Ecto neural progenitor cell (in vitro differentiated cells): Measurements from ENCODE around the gene TENM4.

Experiments
- DNase-seq: peaks from one replicate; pipeline ENCODE4 v3.0.0-alpha.2; 2018; ENCODE audit warnings: low spot score

Gene TENM4

DNA sequence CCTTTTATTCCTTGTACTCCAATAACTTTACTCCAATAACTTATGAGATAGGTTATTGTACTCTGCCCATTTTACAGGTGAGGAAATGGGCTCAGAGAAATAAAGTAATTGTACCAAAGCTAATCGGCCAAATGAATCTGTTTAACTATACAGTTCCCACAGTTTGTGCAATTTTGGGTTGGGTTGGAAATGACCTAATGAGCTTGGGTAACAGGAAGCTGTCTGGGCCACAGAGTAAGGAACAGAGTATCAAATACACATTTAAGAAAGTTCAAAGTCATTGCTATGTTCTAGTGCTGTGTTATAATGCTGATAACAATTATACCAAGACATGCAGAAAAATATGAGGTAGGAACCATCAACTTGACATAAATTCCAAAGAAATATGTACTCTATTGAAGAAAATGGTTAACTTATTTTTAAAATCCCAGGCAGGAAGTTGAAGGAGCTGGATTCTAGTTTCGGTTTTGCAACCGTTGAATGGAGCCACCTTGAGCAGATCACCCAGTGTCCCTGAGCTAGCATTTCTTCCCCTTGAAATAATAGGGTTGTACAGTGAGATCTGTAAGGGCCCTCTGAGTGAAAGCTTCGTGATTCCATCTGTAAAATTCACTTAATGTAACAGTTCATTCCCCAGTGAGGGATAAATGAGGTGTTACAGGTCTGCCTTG, 505.3 kb downstream of the TENM4 start:
- no peak for DNase-seq

DNA sequence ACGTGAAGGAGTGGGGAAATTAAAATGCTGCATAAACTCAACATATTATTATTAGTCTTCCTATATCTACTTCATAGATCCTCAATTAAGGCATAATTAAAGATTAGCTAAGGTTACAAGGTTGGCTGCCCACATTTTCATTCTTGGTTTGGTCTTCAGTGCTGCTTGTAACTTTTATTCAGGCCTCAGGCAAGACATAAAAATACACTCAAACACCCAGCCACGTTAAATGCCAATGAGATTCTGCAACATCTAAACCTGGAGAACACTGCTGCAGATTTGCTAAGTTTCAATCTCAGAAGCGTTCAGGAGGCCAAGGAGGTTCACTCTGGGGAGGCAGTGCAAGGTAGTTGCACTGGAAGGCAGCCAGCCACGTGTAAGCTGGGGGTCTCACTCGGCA, 507.5 kb downstream of the TENM4 start:
- no peak for DNase-seq

DNA sequence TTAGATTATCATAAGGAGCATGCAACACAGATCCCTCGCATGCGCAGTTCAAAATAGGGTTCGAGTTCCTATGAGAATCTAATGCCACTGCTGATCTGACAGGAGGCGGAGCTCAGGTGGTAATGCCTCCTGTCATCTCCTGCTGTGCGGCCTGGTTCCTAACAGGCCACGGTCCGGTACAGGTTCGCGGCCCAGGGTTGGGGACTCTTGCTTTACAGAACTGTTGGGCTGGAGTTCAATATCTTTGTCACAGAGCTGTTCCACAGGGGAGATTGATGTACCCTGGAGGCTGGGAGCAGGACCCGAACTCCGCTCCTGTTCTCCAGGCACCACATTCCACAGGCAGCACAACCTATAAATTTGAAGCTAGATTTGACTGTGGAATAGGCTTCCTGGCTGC, 508.1 kb downstream of the TENM4 start:
- DNase-seq: no peak

DNA sequence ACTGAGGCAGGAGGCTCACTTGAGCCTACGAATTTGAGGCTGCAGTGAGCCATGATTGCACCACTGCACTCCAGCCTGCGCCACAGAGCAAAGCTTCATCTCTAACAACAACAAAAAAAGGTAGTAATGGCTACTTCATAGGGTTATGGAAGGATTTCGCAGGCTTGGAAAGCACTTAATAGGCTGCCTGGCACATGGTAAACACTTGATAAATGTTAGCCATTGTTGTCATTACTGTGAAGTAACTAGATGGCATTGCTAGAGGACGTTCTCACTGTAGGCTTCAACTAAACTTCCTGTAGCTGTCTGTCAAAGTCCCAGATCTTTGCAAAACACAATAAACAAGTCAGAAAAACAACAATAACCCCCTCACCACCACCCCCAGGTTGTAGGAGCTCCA, 508.9 kb downstream of the TENM4 start:
- no peak for DNase-seq

DNA sequence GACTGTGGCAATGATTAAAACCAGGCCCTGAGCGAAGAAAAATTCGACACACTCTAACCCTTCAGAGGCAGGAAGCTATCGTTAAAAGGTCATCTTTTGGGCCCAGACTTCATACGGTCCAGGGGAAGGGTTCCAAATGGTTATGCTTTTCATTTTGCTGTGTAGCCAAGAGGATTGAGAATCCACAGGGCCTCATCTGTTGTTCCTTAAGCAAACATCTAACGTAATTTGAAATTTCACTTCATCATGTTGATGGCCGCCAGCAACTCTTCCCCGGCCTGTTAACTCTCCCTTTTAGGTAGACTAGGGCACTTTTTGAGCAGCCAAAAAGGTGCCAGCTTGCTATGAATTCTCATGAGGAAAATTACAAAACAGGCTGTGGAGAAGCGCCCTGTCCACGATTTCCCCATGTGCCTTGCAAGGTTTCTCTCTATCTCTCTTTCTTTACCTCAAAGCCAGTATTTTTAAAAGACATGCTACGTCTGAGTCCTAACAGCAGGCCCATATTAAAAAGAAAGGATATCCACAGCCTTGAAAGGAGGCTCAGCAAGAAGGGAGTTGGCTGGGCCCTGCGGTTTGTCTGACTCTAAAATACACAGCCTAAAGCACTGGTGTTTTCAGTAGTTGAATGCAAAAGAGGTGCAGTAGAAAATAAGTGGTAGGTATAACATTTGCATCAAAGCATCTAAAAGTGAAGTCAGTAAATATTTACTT, 509.9 kb downstream of the TENM4 start:
- DNase-seq: no peak

DNA sequence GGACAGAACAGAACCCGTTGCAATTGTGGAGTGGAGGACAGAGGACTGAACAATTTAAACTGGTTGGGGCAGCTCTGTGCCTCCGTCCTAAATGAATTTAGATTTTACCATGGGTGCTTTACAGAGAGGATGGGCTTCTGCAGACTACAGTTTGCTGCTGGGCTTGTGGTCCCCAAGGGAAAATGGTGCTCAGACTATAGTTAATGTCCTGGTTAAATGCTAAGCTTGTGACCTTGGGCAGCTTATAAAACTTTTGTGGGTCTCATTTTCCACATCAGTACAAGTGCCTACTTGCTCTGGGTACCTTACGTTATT, 511.0 kb downstream of the TENM4 start:
- no peak for DNase-seq

DNA sequence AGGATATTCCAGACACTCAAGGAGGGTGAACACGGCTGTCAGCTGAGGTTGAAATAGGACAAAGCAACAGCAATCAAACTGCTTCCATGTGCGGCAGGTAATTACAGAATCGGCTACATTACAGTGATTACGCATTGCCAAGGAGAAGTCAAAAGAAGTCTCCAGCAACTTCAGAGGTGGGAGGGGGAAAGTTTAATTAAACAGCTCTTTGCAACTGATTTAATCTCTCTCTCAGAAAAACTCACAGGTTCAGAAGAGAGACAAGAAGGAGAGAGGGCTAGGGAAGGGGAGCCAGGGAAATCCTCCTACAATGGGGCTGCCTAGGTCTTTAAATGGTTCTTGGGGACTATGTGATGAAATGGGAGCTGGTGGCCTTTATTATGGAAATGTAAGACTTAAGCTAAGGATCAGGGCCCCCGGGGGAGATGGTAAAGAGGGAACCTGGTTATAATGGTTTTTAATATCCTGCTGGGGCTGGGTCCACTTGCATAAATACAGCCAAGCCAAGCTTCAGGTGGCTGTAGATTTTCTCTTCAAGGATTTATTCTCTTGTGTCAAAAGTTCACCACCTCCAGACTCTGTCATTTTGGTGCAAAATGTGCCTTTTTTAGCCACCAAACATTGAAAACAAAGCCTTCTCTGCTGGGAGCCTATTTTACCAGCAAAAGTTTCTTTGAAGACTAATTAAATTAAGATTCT, 511.5 kb downstream of the TENM4 start:
- peak; percentile 73 for DNase-seq

DNA sequence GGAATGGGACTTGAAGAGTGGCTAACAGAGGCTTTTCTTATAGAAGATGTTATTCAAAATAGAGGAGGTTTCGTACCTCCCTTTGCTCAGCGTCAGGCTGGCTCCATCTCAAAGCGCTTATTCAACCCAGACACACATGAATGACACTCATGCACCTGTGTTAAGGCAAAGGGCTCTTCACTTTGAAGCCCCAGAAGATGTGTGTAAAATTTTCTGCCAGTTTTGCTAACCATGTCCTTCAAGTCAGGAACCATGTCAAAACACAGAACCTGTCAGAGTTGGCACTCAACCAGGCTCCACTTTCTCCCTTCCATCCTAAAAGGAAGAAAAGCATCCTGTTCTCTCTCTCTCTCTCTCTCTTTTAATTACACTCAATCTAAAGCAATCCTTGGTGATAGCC, 513.3 kb downstream of the TENM4 start:
- no peak for DNase-seq

DNA sequence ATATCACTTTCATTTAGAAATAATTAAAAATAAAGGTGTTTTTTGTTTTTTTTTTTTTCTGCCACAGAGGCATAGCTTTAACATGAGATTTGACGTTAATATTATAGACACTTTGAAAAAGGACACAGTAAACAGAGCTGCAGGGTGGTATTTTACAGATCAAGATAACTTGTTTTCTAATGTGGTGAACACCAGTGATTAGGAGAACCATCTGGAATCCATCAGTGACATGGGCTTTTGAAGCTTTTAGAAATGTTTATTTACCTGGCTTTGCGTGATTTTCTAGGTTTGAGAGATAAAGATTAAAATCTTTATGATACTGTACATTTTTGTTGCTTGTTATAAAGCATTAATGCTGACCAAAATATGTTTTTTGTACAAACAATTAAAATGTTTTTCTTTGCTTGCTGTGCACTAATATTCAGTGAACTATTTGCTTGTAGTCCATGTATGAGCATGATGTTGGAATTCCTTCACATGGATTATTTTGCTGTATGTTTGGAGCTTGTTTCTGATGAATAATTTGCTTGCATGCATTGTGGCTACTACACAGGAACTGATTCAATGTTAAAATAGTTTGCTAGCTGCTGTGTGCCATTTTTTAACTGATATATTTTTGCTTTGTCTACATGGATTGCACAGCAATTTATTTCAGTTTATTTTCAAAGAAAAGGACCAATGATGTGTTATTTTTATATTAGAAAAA, 514.0 kb downstream of the TENM4 start:
- DNase-seq: no peak

DNA sequence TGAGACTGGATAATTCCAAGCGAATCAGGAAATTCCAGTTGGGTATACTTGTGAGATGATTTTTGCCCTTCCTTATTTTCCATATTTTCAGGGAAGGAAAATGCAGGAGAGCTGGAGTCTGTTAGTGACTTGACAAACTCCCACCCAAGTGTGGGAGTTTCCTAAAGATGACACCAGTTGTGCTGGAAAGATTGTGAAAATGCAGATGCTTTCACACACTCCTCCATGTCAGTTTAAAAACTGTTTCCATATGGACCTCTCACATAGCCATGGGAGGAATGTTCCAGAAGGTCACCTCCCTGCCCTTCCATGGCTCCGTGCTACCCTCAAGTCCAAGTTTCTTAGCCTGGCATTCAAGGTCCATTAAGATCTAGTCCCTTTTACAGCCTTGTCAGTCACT, 515.4 kb downstream of the TENM4 start:
- DNase-seq: no peak

DNA sequence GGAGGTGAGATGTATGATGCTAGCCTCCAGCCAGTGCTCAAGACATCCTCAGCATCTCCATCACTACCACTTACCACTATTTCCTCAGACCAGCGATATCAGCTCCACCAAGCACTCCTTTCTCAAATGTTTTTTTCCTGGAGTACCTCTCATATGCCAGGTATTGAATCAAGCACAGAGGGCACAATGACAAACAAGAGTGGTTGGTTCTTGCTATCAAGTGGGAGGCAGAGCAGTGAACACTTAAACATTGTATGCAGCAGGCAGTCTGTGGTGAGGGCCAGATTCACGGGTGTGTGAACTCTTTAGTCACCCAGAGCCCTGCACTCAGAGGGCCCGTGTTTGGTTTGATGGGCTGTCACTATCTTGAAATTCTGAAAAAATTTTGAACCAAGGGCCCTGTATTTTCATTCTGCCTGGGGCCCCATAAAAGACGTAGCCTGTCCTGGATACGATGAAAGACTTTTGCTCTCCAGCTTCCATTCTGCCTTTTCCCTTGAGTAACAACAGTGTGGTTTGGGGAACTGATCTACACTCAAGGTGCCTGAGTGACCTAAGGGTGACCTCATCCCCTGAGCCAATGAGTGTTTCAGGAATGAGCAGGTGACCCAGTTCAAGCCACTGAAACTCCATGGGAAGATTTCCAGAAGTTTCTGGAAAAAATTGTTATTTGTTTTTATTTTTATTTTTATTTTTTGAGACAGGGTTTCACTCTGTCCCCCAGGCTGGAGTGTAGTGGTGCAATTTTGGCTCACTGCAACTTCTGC, 517.8 kb downstream of the TENM4 start:
- no peak for DNase-seq

DNA sequence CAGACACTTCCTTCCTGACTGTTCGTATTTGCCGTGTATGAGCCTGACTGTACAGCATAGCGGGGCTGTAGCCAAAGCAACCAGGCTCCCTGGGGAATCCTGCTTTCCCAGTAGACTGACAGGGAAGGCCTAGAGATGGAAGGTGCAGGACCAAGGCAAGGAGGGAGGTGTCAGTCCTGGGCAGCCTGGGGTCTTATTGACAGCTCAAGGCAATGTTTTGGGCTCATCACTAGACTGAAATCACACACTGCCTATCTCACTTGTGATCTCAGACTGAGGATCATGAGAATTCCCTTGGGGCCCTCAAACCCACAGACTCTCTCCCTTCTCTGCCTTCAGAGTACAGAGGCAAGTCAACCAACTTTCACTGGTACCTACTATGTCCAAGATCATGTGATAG, 519.3 kb downstream of the TENM4 start:
- no peak for DNase-seq

DNA sequence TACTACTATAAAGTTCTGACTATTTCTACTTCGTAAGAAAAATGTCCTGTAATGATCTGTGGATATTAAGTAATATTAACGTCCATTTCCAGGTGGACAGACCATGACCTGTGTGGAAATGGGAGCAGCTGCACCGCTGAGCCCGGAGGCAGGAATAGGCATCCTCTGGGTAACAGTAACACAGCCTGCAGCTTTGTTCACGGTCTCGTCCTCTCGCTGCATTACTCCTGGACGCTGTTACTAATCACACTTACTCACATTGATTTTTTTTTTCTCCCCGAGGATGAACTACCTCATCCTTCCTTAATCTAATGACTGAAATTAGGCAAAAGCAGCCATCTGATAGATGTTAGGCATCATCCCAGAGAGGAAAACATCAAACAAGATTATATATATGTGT, 520.5 kb downstream of the TENM4 start:
- no peak for DNase-seq

DNA sequence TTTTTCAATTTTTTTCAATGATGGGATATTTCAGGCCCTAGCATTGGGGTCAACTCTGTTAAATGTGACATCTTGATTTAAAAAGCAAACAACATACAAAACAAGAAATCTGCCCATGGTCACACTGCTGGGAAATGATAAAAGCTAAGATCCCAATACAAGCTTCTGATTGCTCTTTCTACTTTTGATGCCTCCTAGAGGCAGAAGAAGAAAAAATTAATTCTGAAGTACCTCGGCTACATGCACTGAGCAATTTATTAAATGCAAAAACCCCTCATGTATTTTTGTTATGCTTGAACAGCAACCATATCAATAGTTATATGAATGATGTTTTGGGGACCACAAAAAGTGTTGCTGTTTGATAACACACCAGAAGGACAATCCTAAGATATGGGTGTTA, 524.1 kb downstream of the TENM4 start:
- no peak for DNase-seq

DNA sequence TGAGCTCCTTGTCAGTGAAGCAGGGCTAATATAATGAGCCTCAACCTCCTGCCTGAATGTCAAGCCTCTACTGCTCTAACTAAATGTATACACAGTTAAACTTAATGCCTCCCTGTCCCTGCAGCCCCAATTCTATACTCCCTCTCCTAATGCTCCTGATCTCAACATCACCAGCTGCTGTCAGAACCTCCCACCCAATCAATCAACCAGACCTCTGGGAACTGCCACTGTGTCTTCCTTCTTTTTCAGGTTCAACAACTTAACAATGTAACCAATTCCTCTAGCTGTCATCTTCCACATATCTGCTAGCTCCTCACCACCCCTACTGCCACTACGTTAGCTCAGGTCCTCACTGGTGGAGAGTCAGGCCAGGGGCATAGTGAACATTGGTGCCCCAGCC, 526.3 kb downstream of the TENM4 start:
- no peak for DNase-seq

DNA sequence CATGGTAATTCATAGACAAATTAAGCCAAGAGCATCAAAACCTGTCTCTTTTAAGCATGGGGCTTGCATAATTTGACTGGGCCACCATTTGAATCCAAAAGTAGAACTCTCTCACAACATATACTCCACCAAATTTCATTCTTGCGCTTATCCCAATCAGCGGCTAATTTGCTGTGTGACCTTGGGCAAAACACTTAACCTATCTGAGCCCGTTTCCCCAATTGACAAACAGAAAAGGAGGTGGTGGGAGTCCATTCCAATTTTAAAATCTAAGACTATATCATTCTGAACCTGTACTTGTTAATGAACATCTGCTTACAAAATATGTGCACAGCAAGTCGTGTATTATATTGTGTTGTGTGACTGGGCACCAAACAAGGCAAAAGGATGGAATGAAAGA, 528.1 kb downstream of the TENM4 start:
- DNase-seq: no peak

DNA sequence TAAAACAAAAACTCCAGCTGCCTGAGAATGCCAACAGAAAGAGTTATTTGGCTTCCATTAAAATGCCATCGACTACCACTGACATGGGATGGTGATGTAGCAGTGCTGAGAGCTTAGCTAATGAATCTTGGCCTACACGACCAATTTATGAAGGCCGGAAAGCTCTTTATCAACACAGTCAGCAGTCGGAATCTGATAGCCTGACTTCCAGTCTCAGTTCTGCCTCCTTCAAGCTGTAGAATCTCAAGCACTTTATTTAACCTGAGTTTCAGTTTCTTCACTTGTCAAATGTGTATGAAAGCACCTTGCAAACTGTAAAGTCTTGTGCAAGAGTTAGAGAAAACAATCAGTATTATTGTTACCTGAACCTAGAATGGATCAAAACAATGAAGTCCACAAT, 530.5 kb downstream of the TENM4 start:
- DNase-seq: no peak

DNA sequence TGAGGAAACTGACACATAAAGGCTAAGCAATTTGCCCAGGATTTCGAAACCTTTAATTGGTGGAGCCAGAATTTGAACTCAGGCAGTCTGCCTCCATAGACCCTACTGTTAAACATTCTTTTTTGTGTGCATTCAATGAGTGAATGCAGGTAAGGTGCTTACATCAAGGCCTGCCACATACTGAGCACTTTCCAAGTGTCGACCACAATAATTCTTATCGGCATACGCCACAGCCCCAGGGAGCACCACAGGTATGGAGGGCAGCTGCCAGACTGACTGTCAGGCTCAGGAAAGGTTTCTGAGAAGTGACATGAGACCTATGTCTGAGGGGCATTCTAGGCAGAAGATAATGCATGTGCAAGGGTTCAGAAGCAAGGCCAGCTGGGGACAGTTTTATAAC, 531.4 kb downstream of the TENM4 start:
- DNase-seq: no peak

DNA sequence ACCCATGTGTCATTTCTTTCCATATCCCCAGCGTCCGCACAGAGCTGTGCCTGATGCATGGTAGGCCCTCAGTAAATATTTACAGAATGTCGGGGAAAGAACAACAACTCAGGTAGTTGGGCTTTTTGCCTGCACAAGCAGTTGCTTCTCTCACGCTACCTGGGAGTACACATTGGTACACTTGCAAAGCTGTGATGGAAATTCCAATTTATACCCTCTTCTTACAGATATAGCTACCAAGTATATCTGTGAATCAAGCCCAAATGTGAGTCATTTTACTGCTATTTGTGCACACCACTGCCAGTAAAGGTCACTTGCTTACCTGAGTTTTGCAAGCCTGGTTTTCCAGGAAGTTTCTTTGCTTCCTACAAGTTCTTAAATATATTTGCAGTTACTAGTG, 533.2 kb downstream of the TENM4 start:
- no peak for DNase-seq

DNA sequence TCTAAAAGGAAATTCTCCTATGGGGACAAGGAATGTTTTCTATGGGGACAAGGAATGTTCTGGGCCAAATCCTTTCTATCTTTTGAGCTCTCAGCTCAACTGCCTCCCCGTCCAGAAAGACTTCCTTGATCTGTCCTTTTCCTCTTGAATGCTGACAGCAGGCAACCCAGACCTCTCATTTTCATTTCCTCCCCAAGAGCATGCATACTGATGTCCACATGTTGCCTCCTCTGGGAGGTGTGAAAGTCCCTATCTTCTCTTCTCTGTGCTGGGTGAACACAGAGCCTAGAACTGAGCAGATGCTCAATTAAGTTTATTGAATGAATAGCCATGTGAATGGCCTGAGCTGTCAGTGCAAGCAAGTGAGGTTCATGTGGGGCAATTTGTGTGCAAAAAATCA, 534.3 kb downstream of the TENM4 start:
- DNase-seq: no peak

DNA sequence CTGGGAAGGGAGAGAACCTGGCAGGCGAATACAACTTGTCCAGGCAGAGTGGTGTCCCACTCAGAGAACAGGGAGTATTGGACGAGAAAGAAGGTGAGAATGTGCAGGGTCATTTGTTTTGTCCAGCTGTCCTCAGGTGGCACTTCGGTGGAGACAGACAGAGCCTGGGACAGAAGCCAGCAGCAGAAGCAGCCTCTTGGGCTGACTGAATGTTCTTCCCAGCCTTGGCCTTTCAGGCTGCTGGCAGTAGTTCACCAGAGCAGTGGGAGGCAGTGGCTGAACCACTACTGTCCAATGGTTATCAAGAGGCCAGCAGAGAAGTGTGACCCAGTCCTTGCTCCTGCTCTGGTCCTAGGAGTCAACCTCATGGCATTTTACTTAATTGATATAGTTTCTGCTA, 535.1 kb downstream of the TENM4 start:
- DNase-seq: no peak

DNA sequence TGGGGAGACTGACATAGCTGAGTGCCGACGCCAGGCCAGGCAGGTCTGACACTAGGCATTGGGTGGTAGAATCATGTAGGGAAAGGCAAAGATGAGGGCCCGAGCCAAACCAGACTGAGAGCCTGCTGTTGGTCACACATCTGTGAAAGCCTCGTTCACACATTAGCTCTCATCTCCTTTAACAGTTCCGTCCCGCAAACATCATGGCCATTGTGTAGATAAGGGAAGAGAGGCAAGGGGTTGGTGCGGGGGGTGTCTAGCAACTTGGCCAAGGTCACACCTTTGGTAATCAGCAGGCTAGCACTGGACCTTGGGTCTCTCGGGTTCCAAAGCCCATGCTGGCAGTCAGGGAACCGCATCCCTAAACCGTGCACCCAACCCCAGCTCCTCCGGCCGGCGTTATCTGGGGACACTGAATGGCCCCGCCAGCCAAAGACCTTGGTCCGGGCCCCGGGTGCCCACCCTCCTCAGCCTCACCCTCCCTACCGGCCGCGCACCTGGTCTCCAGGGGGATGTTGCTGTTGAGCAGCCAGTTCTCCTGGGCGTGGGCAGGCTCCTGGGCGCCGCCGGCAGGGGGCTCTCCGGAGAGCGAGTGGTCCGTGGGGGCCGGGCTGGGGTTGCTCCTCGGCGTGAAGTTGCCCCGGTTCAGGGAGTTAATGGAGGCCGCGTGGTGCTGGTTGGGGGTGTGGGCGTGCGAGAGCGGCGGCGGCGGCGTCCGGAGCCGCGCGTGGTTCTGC, 537.9 kb downstream of the TENM4 start:
- DNase-seq: no peak
